Measurements from ENCODE around the gene ZFYVE21. TPM values are rescaled to one million over a fixed set of nuclear protein-coding genes. Genes with fewer than 3 reads are reported as not detected.

Gene ZFYVE21
- total RNA-seq, 1 donor, result 47.0 TPM

GRCh38 chr14:103700753-103701490, 14.7 kb upstream of the ZFYVE21 start:
- DNase-seq (ENCODE audit: low read depth), result no peak
- no peak for TF ChIP-seq CTCF (IDR thresholded peaks at IDR 0.05; ENCODE audit: insufficient read depth, low read length)
- H3K4me3 ChIP-seq (ENCODE audit: low read depth, low read length), result no peak overlapping the region

- no peak overlapping the region for H3K4me3 ChIP-seq (ENCODE audit: low read depth, low read length)
- no peak for TF ChIP-seq CTCF (IDR thresholded peaks at IDR 0.05; ENCODE audit: insufficient read depth, low read length)
- DNase-seq (ENCODE audit: low read depth), result no peak
Measured at GRCh38 chr14:103702095-103702494, 13.5 kb upstream of the ZFYVE21 start.

GRCh38 chr14:103702497-103703432, 12.8 kb upstream of the ZFYVE21 start:
- H3K4me3 ChIP-seq (ENCODE audit: low read depth, low read length), result no peak overlapping the region
- no peak for TF ChIP-seq CTCF (IDR thresholded peaks at IDR 0.05; ENCODE audit: insufficient read depth, low read length)
- no peak for DNase-seq (ENCODE audit: low read depth)

GRCh38 chr14:103703433-103704385, 11.9 kb upstream of the ZFYVE21 start:
- DNase-seq (ENCODE audit: low read depth), result no peak
- no peak overlapping the region for H3K4me3 ChIP-seq (ENCODE audit: low read depth, low read length)

GRCh38 chr14:103704708-103705107, 10.9 kb upstream of the ZFYVE21 start:
- no peak for DNase-seq (ENCODE audit: low read depth)
- TF ChIP-seq CTCF (IDR thresholded peaks at IDR 0.05; ENCODE audit: insufficient read depth, low read length), result no peak
- H3K4me3 ChIP-seq (ENCODE audit: low read depth, low read length), result no peak overlapping the region

More at GRCh38 chr14:103703433-103704385, 11.9 kb upstream of the ZFYVE21 start:
- TF ChIP-seq CTCF (IDR thresholded peaks at IDR 0.05; ENCODE audit: insufficient read depth, low read length), result no peak

GRCh38 chr14:103705118-103705503, 10.5 kb upstream of the ZFYVE21 start:
- TF ChIP-seq CTCF (IDR thresholded peaks at IDR 0.05; ENCODE audit: insufficient read depth, low read length), result no peak
- no peak for DNase-seq (ENCODE audit: low read depth)
- H3K4me3 ChIP-seq (ENCODE audit: low read depth, low read length), result no peak overlapping the region
